H1 (cell line): ENCODE measurements around the gene CPNE5. TPM values are rescaled to one million over a fixed set of nuclear protein-coding genes. Genes with fewer than 3 reads are reported as not detected.

ENCODE experiments used
- CTCF ChIA-PET: fragments of 300-600 bp; sonication (Branson Sonifier 250); formaldehyde crosslinking; loops from one replicate; lab custom pipeline; 2021; ENCODE audit not compliant: partially characterized antibody; lab: Charles Lee
- POLR2A ChIA-PET: fragments of 300-600 bp; sonication (Branson Sonifier 250); formaldehyde crosslinking; loops from one replicate; lab custom pipeline; 2021; ENCODE audit warnings: inconsistent platforms; ENCODE audit not compliant: partially characterized antibody; lab: Charles Lee
- DNase-seq, 2 experiments: peaks; one replicate each; pipeline versions ENCODE4 v3.0.0 to v3.0.0-alpha.2; 2010 to 2022; ENCODE audit warnings: low spot score in 2 of 2, low read depth in 1 of 2, mixed read lengths in 1 of 2
- FAIRE-seq: peaks from 2 replicates; lab custom pipeline; 2011; peaks lifted over from hg19 to GRCh38; lab: Jason Lieb, UNC
- H2AFZ ChIP-seq: 2 replicates; pipeline ENCODE4 v1.8.1; 2012; ENCODE audit warnings: low read length, inconsistent platforms
- H2AK5ac ChIP-seq: 2 replicates; pipeline ENCODE4 v1.6.1; 2013; ENCODE audit warnings: low read depth, low read length
- H2BK120ac ChIP-seq: replicated peaks from 2 replicates; pipeline ENCODE3; 2013; ENCODE audit warnings: low read depth, low read length, inconsistent platforms
- H2BK12ac ChIP-seq: 2 replicates; pipeline ENCODE4 v1.6.1; 2013; ENCODE audit warnings: low read depth, low read length
- H2BK15ac ChIP-seq: 2 replicates; pipeline ENCODE4 v1.6.1; 2013; ENCODE audit warnings: low read length
- H2BK20ac ChIP-seq: 2 replicates; pipeline ENCODE4 v1.6.1; 2013; ENCODE audit warnings: low read length
- H2BK5ac ChIP-seq: 2 replicates; pipeline ENCODE4 v1.6.1; 2013; ENCODE audit warnings: low read depth, low read length
- H3K14ac ChIP-seq: 2 replicates; pipeline ENCODE4 v1.6.1; 2013; ENCODE audit warnings: inconsistent platforms; ENCODE audit not compliant: insufficient read length
- H3K18ac ChIP-seq: 2 replicates; pipeline ENCODE4 v1.6.1; 2013; ENCODE audit warnings: low read length; ENCODE audit errors: extremely low read depth
- H3K23ac ChIP-seq: 2 replicates; pipeline ENCODE4 v1.6.1; 2013; ENCODE audit warnings: inconsistent platforms; ENCODE audit not compliant: insufficient read length
- H3K23me2 ChIP-seq: 2 replicates; pipeline ENCODE4 v1.6.1; 2013; ENCODE audit warnings: low read depth, low read length
- H3K27ac ChIP-seq: 2 replicates; pipeline ENCODE4 v1.6.1; 2011; ENCODE audit warnings: low read depth, low read length, inconsistent platforms
- H3K27me3 ChIP-seq, 4 experiments: replicated peaks in 1 of 4; 1 replicate in 1 of 4; 2 replicates in 3 of 4; pipeline versions ENCODE4 v1.6.1 to v1.8.1; 2011 to 2013; ENCODE audit warnings: low read length in 3 of 4, mild to moderate bottlenecking in 3 of 4, inconsistent platforms in 2 of 4, mixed read lengths in 2 of 4, moderate library complexity in 1 of 4; ENCODE audit not compliant: control insufficient read depth in 3 of 4, insufficient read depth in 3 of 4; ENCODE audit errors: extremely low read depth in 1 of 4
- H3K36me3 ChIP-seq, 4 experiments: 2 replicates each; pipeline versions ENCODE4 v1.6.1 to v1.8.1; 2011 to 2013; ENCODE audit warnings: mild to moderate bottlenecking in 4 of 4, low read length in 3 of 4, moderate library complexity in 2 of 4, control low read depth in 1 of 4, inconsistent platforms in 1 of 4; ENCODE audit not compliant: insufficient read depth in 4 of 4, control insufficient read depth in 2 of 4
- H3K4ac ChIP-seq: replicated peaks from 2 replicates; pipeline ENCODE3; 2013; ENCODE audit warnings: low read length, low read depth, mixed read lengths, inconsistent platforms; ENCODE audit not compliant: insufficient read length
- H3K4me1 ChIP-seq, 4 experiments: replicated peaks in 1 of 4; 1 replicate in 1 of 4; 2 replicates in 3 of 4; pipeline versions ENCODE4 v1.6.1 to v1.8.1; 2011 to 2013; ENCODE audit warnings: low read length in 3 of 4, inconsistent platforms in 2 of 4, mixed read lengths in 1 of 4; ENCODE audit not compliant: insufficient read depth in 4 of 4, control insufficient read depth in 3 of 4
- H3K4me2 ChIP-seq, 2 experiments: 2 replicates each; pipeline versions ENCODE4 v1.6.1 to v1.8.1; 2011 to 2013; ENCODE audit warnings: low read depth in 2 of 2, low read length in 2 of 2, control low read depth in 1 of 2, inconsistent platforms in 1 of 2, mild to moderate bottlenecking in 1 of 2; ENCODE audit not compliant: insufficient read depth in 1 of 2
- H3K4me3 ChIP-seq, 4 experiments: fragments of 200-600, 300-600 bp in 1 of 4; sonication (generic), shearing (Covaris generic), sonication (Bioruptor Twin) in 1 of 4; 2 replicates each; pipeline versions ENCODE4 v1.5.1 to v1.8.1; 2011 to 2016; ENCODE audit warnings: low read length in 4 of 4, low read depth in 3 of 4, control low read depth in 2 of 4, inconsistent platforms in 2 of 4, mild to moderate bottlenecking in 2 of 4, mixed read lengths in 1 of 4, moderate library complexity in 1 of 4; ENCODE audit not compliant: insufficient read depth in 2 of 4; ENCODE audit errors: extremely low read depth in 1 of 4
- H3K56ac ChIP-seq: replicated peaks from 2 replicates; pipeline ENCODE3; 2013; ENCODE audit warnings: low read depth, mild to moderate bottlenecking, mixed read lengths, low read length, inconsistent platforms; ENCODE audit not compliant: insufficient read length
- H3K79me1 ChIP-seq: 2 replicates; pipeline ENCODE4 v1.6.1; 2013; ENCODE audit warnings: low read depth, low read length, control low read depth
- H3K79me2 ChIP-seq, 2 experiments: 2 replicates each; pipeline versions ENCODE4 v1.6.1 to v1.8.1; 2012 to 2013; ENCODE audit warnings: low read length in 2 of 2, mild to moderate bottlenecking in 2 of 2, inconsistent platforms in 1 of 2; ENCODE audit not compliant: insufficient read depth in 2 of 2, control insufficient read depth in 1 of 2
- H3K9ac ChIP-seq, 4 experiments: replicated peaks in 1 of 4; 1 replicate in 1 of 4; 2 replicates in 3 of 4; pipeline versions ENCODE4 v1.6.1 to v1.8.1; 2011 to 2013; ENCODE audit warnings: low read depth in 3 of 4, low read length in 3 of 4, control low read depth in 2 of 4, mild to moderate bottlenecking in 2 of 4, moderate library complexity in 2 of 4, inconsistent platforms in 1 of 4; ENCODE audit errors: extremely low read depth in 1 of 4
- H3K9me3 ChIP-seq, 2 experiments: 2 replicates each; pipeline versions ENCODE4 v1.6.1 to v1.8.1; 2012 to 2013; ENCODE audit warnings: mild to moderate bottlenecking in 2 of 2, moderate library complexity in 2 of 2, control low read depth in 1 of 2, inconsistent platforms in 1 of 2, low read depth in 1 of 2, low read length in 1 of 2, mixed read lengths in 1 of 2; ENCODE audit not compliant: insufficient read depth in 2 of 2
- H4K20me1 ChIP-seq, 2 experiments: replicated peaks in 1 of 2; 2 replicates each; pipeline versions ENCODE3 to v1.8.1; 2011 to 2013; ENCODE audit warnings: inconsistent platforms in 2 of 2, low read length in 2 of 2, mild to moderate bottlenecking in 1 of 2; ENCODE audit not compliant: insufficient read depth in 2 of 2, control insufficient read depth in 1 of 2
- H4K5ac ChIP-seq: 2 replicates; pipeline ENCODE4 v1.6.1; 2013; ENCODE audit warnings: low read length, low read depth, mixed read lengths, inconsistent platforms; ENCODE audit not compliant: insufficient read length
- H4K8ac ChIP-seq: 2 replicates; pipeline ENCODE4 v1.8.0; 2013; ENCODE audit warnings: mild to moderate bottlenecking, moderate library complexity, low read length, inconsistent platforms; ENCODE audit not compliant: insufficient read depth; ENCODE audit errors: extremely low read depth
- H4K91ac ChIP-seq: replicated peaks from 2 replicates; pipeline ENCODE3; 2013; ENCODE audit warnings: low read length, mixed read lengths, inconsistent platforms; ENCODE audit not compliant: insufficient read length
- EP300 ChIP-seq, 2 experiments: IDR thresholded peaks; 1 replicate in 1 of 2; 2 replicates in 1 of 2; pipeline ENCODE4 v1.6.1; 2011 to 2012; ENCODE audit warnings: low read depth in 2 of 2, low read length in 2 of 2, mild to moderate bottlenecking in 2 of 2, borderline replicate concordance in 1 of 2, inconsistent platforms in 1 of 2, moderate library complexity in 1 of 2
- FOSL1 ChIP-seq: IDR thresholded peaks from 2 replicates; pipeline ENCODE4 v1.6.1; 2011; ENCODE audit warnings: mild to moderate bottlenecking, low read depth, low read length, moderate library complexity; ENCODE audit not compliant: insufficient read depth
- RAD21 ChIP-seq, 2 experiments: IDR thresholded peaks in 1 of 2; conservative IDR thresholded peaks in 1 of 2; 2 replicates each; pipeline ENCODE4 v1.6.1; 2011; ENCODE audit warnings: low read depth in 2 of 2, low read length in 2 of 2, improper control_type of control experiment in 1 of 2, inconsistent platforms in 1 of 2, mild to moderate bottlenecking in 1 of 2, moderate library complexity in 1 of 2
- TCF12 ChIP-seq: IDR thresholded peaks from 2 replicates; pipeline ENCODE4 v1.6.1; 2011; ENCODE audit warnings: low read depth, mild to moderate bottlenecking, low read length
- WGBS, 2 experiments: shearing (Covaris generic) in 1 of 2; methylation state at CpG; one replicate each; pipeline versions ENCODE4 v1.1.6 to v1.1.7; 2013 to 2015; ENCODE audit warnings: low lambda C conversion rate in 2 of 2, mixed read lengths in 2 of 2, inconsistent platforms in 1 of 2, low coverage in 1 of 2, missing lambda C conversion rate in 1 of 2; ENCODE audit not compliant: insufficient replicate concordance in 2 of 2, insufficient coverage in 1 of 2, insufficient read length in 1 of 2; ENCODE audit errors: extremely low coverage in 1 of 2, missing lambda C conversion rate in 1 of 2; 5-methylcytosine and 5-hydroxymethylcytosine counted together
- polyA plus RNA-seq, 7 experiments: library from polyadenylated mRNA; depleted of rRNA in 3 of 7; stranded (reverse) in 5 of 7; unstranded in 2 of 7; fragments of >200 nt in 5 of 7; fragments of 200-250 nt in 2 of 7; gene quantifications; 1 replicate in 5 of 7; 2 replicates in 1 of 7; 4 replicates in 1 of 7; pipeline versions ENCODE4 v1.2.1 to v1.2.3, GENCODE V29; 2011 to 2013; ENCODE audit warnings: missing spikeins in 2 of 7, mixed read lengths in 2 of 7
- total RNA-seq: library from RNA; stranded (reverse); fragmentation: NEBNext Ultra II Directional; extraction: Animal tissue kit (Norgen Biotek cat#: 25700); gene quantifications from 2 replicates; pipeline ENCODE4 v1.2.1, GENCODE V29; 2021
- TF ChIP-seq, protein P1 (sequence below): IDR thresholded peaks from 2 replicates; pipeline ENCODE4 v1.6.1; 2011; ENCODE audit warnings: low read length, improper control_type of control experiment

Gene CPNE5
- total and polyA plus RNA-seq, 2 of the 8 experiments (the other 6 are each of a cell fraction or from before 2014, with no cell fraction given) = 0.88 to 1.8 TPM

DNA sequence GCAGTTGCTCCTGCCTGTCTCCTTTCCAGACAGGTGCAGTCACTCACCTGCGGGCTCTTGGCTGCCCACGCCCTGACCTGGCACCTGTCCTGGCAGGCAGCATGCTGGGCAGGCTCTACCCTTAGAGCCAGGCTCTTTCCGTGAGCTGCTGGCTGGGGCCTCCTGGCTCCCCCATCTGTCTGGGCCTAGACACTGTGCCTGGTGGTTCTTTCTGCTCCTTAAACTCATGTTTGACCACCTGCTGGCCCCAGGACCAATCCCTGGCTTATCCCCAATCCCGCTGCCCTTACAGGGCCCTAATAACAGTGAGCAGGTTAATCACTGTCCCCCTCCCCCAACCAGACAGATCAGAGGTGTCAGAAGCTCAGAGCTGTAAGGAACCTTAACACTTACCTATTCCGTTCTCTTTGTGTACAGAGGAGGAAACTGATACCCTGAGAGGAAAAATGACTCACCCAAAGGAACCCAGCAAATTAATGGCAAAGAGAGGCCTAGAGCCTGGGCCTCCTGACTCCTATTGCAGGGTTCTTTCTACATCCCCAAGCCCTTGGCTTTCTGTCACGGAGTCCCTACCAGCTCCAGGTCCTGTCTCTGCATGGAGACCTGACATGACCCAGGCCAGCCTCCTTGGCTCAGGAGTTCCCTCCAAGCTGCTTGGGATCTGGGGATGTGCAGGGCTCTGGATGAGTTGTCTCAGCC is 86.9 kb downstream of the CPNE5 start:
- POLR2A ChIA-PET = interaction anchor here (1.4 to 1.5 kb wide), 2 partner anchors 141 to 143 kb away, joined by 4 read pairs; no protein-coding TSS in a partner anchor

More for the DNA sequence above, 86.9 kb downstream of the CPNE5 start:
- H3K4me3 ChIP-seq = no peak overlapping the region
- H3K56ac ChIP-seq = no peak overlapping the region
- H4K5ac ChIP-seq = no peak overlapping the region
- H3K4me1 ChIP-seq = peaks cover 0 to 2% (median 0%) of the 10 kb centered on the region in 4 experiments; a peak in 2 of 7 replicates
- H2BK15ac ChIP-seq = no peak overlapping the region
- no peak overlapping the region for H4K8ac ChIP-seq
- H3K79me1 ChIP-seq = no peaks in the 10 kb centered on the region
- no peaks in the 10 kb centered on the region for H3K36me3 ChIP-seq
- no peak overlapping the region for H3K23ac ChIP-seq
- no peaks in the 10 kb centered on the region for H3K23me2 ChIP-seq
- no peaks in the 10 kb centered on the region; a peak in 1 of 7 replicates for H3K27me3 ChIP-seq
- no peaks in the 10 kb centered on the region for H4K20me1 ChIP-seq
- no peak overlapping the region for H3K9ac ChIP-seq
- DNase-seq (no peak), FAIRE-seq (no peak)
- no peak overlapping the region for H2BK120ac ChIP-seq
- no peak overlapping the region for H4K91ac ChIP-seq
- 85% methylated on average over 6 of the region's 6 CpGs; no CpG with 5 or more reads in 1 of the 2 experiments for WGBS, 2 experiments
- no peak overlapping the region for H2BK5ac ChIP-seq
- no peak overlapping the region for H3K4ac ChIP-seq
- H3K14ac ChIP-seq = no peak overlapping the region
- H3K27ac ChIP-seq = no peak overlapping the region
- H3K18ac ChIP-seq = no peak overlapping the region
- no peak overlapping the region for H2AK5ac ChIP-seq
- H3K4me2 ChIP-seq = no peak overlapping the region
- no peaks in the 10 kb centered on the region for H3K79me2 ChIP-seq
- H2BK12ac ChIP-seq = no peak overlapping the region
- TF ChIP-seq EP300 (IDR thresholded peaks at IDR 0.05; ENCODE audit: borderline replicate concordance in 1 of 2, low read depth in 2 of 2, low read length in 2 of 2) = no peak
- no peak for TF ChIP-seq RAD21 (IDR thresholded peaks at IDR 0.05 in 1 of 2, conservative IDR thresholded peaks at IDR 0.05 in 1 of 2; ENCODE audit: low read depth in 2 of 2, low read length in 2 of 2)
- TF ChIP-seq FOSL1 = no peak
- TF ChIP-seq, protein P1, sequence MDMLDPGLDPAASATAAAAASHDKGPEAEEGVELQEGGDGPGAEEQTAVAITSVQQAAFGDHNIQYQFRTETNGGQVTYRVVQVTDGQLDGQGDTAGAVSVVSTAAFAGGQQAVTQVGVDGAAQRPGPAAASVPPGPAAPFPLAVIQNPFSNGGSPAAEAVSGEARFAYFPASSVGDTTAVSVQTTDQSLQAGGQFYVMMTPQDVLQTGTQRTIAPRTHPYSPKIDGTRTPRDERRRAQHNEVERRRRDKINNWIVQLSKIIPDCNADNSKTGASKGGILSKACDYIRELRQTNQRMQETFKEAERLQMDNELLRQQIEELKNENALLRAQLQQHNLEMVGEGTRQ = no peak
- TF ChIP-seq TCF12 = no peak
- 0 out of 4 replicates have a peak, but pooled peaks cover 0 to 3% of the 10 kb centered on the region in 2 experiments for H3K9me3 ChIP-seq
- CTCF ChIA-PET = interaction anchor here (0.6 to 6.9 kb wide), 5 partner anchors 9 to 137 kb away, joined by 3 to 51 read pairs (median 5); no protein-coding TSS in a partner anchor
- H2BK20ac ChIP-seq = no peak overlapping the region
- H2AFZ ChIP-seq = no peak overlapping the region
